Dendritic cell treated with granulocyte-macrophage colony-stimulating factor and Interleukin-4, amounts not matched to agents 40 ng/mL and 50 ng/mL, for 4 days (primary cell): Measurements from ENCODE around the gene NINL.
"Not testable (repeated sequence)": the region's sequence is repeated elsewhere in the genome, so short reads cannot be mapped to it uniquely, and the experiment has no call there.

Source experiments
- H3K27ac Mint-ChIP-seq: one replicate; pipeline ENCODE4 v1.8.0; 2022; ENCODE audit warnings: mild to moderate bottlenecking, mixed read lengths
- H3K27me3 Mint-ChIP-seq: one replicate; pipeline ENCODE4 v1.8.0; 2022; ENCODE audit warnings: mild to moderate bottlenecking, mixed read lengths
- H3K36me3 Mint-ChIP-seq: one replicate; pipeline ENCODE4 v1.8.0; 2022; ENCODE audit warnings: low read depth, mixed read lengths
- H3K4me1 Mint-ChIP-seq: one replicate; pipeline ENCODE4 v1.8.0; 2022; ENCODE audit warnings: low read depth, mixed read lengths
- H3K4me3 Mint-ChIP-seq: one replicate; pipeline ENCODE4 v1.8.0; 2022; ENCODE audit warnings: mild to moderate bottlenecking, moderate library complexity, mixed read lengths
- H3K9me3 Mint-ChIP-seq: one replicate; pipeline ENCODE4 v1.8.0; 2022; ENCODE audit warnings: mixed read lengths
- intact Hi-C: fragments of 100-400 bp; cut with micrococcal nuclease; formaldehyde crosslinking; loops from one replicate; pipeline ENCODE4 v1.15.0; 2022

The NINL gene

DNA sequence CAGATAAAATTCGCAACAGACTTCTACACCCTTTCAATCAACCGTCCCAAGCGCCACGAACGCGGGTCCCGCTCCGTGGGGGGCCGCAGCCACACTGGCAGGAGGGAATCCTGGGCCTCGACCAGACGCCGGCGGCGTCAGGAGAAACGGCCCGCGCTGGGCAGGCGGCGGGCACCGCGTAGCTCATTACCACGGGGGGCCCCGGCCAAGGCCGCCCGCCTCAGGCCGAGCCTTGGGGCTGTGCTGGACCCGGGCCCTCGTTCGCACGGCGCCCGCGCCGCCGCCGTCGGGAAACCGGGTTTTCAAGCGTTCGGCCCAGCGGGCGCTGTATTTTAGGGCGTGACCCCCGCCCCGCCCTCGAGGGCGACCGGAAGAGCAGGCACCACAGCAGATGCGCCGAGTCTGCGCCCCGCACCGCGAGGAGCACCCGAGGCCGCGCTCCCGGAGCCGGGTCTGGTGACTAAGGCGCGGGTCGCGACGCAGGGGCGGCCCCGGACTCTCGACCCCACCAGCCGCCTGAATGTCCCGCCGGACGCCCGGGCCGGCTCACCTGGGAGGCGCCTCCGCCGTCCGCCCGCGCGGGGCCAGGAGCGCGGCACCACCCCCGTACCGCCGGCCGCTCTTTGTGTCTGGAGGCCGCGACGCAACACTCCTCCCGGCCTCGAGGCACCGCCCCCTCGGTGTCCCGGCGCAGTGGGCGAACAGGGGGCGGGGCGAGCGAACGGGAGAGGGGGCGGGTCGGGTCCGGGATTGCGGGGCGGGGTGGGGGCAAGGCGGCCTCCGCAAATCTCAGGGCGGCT is at the start of gene NINL:
Gene NINL, minus strand, starts transcription at position 627 of the 800 bp plus-strand sequence. CDS start 58,944 bp downstream, outside the sequence.
- no peaks in the 10 kb centered on the region for H3K36me3 Mint-ChIP-seq
- H3K27ac Mint-ChIP-seq = no peak within 1 kb of the TSS
- intact Hi-C loops = no loop called here
- peaks cover 8% of the 10 kb centered on the region for H3K4me1 Mint-ChIP-seq
- peaks cover 66% of the 10 kb centered on the region for H3K27me3 Mint-ChIP-seq
- H3K9me3 Mint-ChIP-seq = no peaks in the 10 kb centered on the region
- H3K4me3 Mint-ChIP-seq = peak within 1 kb of the TSS; percentile 30

DNA sequence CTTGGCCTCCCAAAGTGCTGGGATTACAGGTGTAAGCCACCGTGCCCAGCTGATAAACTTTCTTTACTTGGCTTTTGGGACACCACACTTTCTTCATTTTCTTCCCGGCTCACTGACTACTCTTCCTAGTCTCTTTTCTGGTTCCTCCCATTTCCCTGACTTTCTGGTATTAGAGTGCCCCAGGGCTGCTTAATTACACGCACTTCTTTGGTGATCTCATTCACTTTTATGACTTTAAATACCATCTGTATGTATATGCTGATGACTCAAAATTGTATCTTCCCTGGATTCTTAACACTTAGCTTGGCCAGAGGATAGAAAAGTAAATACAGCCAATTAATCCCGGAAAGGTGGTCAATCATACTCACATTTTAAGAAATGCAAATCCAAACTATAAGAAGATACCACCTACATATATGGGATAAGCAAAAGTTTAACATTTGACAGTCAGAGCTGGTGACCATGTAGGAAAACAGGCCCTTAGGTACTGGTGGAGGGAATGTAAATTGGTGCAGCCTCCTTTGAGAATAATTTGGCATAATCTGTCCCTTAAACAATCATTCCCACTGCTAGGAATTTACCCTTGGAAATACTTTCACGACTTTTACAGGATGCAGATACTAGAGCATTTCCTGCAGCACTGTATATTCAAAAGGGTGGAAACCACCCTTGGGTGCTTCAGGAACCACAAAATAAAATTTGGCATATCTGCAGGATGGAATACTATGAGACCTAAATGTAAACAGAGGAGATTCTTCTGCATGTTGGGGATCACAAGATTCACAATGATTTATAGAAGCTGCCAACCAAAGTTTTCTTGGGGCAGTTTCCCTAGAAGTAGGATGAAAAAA is 47.8 kb upstream of the NINL start:
- no peaks in the 10 kb centered on the region for H3K4me1 Mint-ChIP-seq
- peaks cover 32% of the 10 kb centered on the region for H3K9me3 Mint-ChIP-seq
- H3K36me3 Mint-ChIP-seq = no peaks in the 10 kb centered on the region
- no peak overlapping the region for H3K4me3 Mint-ChIP-seq
- no peak overlapping the region for H3K27ac Mint-ChIP-seq
- intact Hi-C loops = no loop called here
- H3K27me3 Mint-ChIP-seq = no peaks in the 10 kb centered on the region

DNA sequence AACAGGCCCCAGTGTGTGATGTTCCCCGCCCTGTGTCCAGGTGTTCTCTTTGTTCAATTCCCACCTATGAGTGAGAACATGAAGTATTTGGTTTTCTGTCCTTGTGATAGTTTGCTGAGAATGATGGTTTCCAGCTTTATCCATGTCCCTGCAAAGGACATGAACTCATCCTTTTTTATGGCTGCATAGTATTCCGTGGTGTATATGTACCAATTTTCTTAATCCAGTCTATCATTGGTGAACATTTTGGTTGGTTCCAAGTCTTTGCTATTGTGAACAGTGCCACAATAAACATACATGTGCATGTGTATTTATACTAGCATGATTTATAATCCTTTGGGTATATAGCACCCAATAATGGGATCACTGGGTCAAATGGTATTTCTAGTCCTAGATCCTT is 45.3 kb upstream of the NINL start:
- H3K4me1 Mint-ChIP-seq, H3K4me3 Mint-ChIP-seq, H3K36me3 Mint-ChIP-seq, H3K27ac Mint-ChIP-seq, H3K27me3 Mint-ChIP-seq, intact Hi-C loops: not testable (repeated sequence)
- H3K9me3 Mint-ChIP-seq = peaks cover 27% of the 10 kb centered on the region

DNA sequence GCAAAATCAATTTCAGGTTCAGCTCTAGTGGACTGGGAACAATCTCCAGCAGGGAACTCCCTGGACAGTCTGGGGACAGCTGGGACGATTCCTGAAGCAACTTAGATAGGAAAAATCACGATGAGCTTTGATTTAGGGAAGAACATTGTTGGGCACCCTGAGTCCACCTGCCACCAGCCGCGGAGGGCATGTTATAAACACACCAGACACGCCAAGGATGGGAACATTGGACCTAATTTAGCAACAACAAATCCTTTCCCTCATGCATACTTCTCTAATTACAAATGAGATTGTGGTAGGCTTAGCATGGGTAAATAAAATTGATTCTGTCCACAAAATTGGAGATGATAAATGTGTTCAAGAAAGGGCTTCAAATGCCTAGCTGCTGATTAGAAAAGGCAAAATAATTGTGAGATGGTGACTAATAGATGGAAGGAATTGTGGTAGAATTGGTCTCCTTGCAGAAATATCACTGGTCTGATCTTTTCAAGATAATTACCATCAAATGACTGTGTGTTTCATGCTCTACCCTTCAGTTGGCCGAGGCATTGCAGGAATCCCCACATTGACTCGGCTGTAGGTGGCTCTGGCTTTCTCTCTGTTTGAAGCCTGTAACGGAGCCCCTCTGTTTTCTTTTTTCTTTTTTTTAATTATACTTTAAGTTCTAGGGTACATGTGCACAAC is 44.6 kb upstream of the NINL start:
- H3K4me3 Mint-ChIP-seq = no peak overlapping the region
- H3K27ac Mint-ChIP-seq = no peak overlapping the region
- H3K27me3 Mint-ChIP-seq = no peaks in the 10 kb centered on the region
- H3K4me1 Mint-ChIP-seq = no peaks in the 10 kb centered on the region
- no peaks in the 10 kb centered on the region for H3K36me3 Mint-ChIP-seq
- intact Hi-C loops = loop anchor here (10.0 kb wide), 1 partner anchor 1985 kb away; no protein-coding TSS in a partner anchor
- H3K9me3 Mint-ChIP-seq = peaks cover 24% of the 10 kb centered on the region

DNA sequence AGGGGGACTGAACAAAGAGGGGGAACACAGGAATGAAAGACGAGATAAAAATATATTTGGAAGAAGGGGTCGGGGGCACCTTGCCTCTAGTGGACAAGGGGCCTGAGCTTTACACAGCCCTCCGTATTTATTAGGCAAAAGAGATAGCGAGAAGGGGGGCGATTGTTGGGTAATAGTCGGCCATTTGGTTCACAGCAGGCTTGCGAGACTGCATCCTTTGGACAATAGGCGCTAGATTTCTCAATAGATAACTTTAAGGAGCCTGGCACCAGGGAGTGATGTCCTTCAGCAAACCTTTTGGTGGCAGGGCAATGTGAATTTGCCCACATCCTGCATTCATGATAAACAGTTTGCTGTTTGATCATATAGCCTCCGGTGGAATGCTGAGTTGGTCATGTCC is 41.4 kb upstream of the NINL start:
- H3K4me3 Mint-ChIP-seq = no peak overlapping the region
- intact Hi-C loops = loop anchor here (10.0 kb wide), 1 partner anchor 1982 kb away; no protein-coding TSS in a partner anchor
- H3K4me1 Mint-ChIP-seq = peaks cover 24% of the 10 kb centered on the region
- H3K27ac Mint-ChIP-seq = no peak overlapping the region
- H3K36me3 Mint-ChIP-seq = peaks cover 19% of the 10 kb centered on the region
- peaks cover 10% of the 10 kb centered on the region for H3K9me3 Mint-ChIP-seq
- no peaks in the 10 kb centered on the region for H3K27me3 Mint-ChIP-seq

DNA sequence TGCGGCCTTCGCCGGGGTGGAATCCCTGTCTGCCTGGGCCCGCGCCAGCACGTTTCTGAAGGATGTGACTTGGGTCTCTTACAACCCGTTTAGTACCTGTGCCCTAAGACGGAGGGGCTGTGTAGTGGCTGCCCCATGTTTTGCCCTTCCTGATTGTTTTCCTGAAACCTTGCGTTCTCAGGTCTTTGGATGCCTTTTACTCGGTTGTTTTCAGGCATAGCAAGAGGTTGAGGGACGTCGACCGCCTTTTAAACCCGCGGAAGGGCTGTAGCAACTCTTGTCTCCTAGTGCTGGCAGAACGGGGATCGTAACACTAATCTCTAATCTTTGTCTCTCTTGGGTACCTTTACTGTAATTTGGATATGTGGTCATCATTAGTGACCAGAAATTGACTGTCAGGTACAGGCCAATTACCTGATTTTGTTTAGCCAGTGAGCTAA is 39.2 kb upstream of the NINL start:
- peak overlapping the region; percentile 92 for H3K27ac Mint-ChIP-seq
- no peaks in the 10 kb centered on the region for H3K27me3 Mint-ChIP-seq
- peaks cover 19% of the 10 kb centered on the region for H3K36me3 Mint-ChIP-seq
- H3K9me3 Mint-ChIP-seq = peaks cover 10% of the 10 kb centered on the region
- peak overlapping the region; percentile 83 for H3K4me3 Mint-ChIP-seq
- peaks cover 36% of the 10 kb centered on the region for H3K4me1 Mint-ChIP-seq
- intact Hi-C loops = loop anchor here (1.0 to 10.0 kb wide), 5 partner anchors 72 to 1980 kb away; partner anchors contain the start of genes APMAP and ZNF337

DNA sequence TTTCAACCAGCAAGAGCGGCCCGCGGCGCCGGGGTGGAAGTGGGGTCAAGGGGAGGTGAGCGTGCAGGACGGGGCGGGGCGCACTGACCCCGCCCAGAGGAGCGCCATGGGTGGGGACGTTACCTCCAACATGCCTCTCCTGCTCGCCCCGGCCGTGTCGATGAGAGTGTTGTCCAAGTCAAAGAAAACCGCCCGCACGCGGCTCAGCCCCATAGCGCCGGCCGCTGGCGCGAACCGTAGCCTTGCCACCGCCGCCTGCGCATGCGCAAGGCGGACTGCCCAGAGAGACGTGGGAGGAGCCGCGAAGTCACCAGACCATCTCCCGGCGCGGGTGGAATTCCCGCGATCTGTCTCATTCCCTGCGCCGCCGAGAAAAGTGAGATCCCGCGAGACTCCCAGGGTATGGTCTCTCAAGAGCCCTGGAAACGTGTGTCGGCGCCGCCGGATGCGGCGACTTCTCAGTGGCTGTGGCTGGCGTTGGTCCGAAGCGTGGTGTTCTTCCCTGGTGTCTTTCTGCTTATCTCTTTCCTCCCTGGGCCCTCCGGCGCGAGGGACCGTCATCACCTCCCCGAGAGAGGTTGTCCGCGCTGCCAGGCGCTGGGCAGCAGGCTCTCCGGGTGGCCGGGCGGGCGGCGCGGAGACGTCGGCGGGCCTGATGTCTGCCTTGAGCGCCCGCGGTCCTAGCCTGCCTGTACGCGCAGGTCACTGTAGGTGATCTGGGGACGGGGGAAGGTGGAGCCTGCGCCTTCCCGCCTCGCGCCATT is 38.6 kb upstream of the NINL start, which contains the start of gene NANP:
Gene NANP, minus strand, starts transcription at position 279 of the 764 bp plus-strand sequence. Its CDS starts 66 bp downstream, at position 213.
- no peaks in the 10 kb centered on the region for H3K27me3 Mint-ChIP-seq
- peaks cover 21% of the 10 kb centered on the region for H3K36me3 Mint-ChIP-seq
- H3K4me1 Mint-ChIP-seq = peaks cover 39% of the 10 kb centered on the region
- intact Hi-C loops = loop anchor here (1.0 to 10.0 kb wide), 5 partner anchors 72 to 1979 kb away; partner anchors contain the start of genes APMAP and ZNF337
- peak within 1 kb of the TSS; percentile 92 for H3K27ac Mint-ChIP-seq
- peaks cover 10% of the 10 kb centered on the region for H3K9me3 Mint-ChIP-seq
- peak within 1 kb of the TSS; percentile 83 for H3K4me3 Mint-ChIP-seq

DNA sequence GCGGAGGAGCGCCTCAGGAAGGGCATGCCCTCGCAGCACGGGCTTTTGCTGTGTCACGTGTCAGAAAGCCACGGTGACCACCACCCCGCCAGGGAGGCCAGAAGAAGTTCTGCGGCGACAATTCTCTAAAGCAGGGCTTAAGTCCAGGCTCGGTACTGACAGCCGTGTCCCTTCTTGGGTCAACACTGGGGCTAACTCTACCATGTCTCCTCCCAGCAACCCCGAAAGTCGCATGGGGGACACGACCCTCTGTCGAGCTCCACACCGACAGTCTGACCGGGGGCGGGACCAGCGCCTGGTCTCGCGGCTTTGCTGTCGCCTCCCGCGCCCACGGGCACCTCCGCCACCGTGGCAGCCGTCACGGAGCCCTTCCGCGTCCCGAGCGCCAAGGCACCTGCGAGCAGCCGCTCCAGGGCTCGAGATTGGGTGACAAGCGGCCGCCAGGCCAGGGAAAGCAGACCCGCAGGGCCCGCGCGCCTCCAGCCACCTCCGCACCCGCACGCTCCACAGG is 37.9 kb upstream of the NINL start:
- Mint-ChIP-seq H3K9me3 (peaks cover 8% of the 10 kb centered on the region), H3K27ac (peak overlapping the region; percentile 92), H3K4me3 (peak overlapping the region; percentile 83), H3K4me1 (peaks cover 40% of the 10 kb centered on the region), H3K36me3 (peaks cover 26% of the 10 kb centered on the region), H3K27me3 (no peaks in the 10 kb centered on the region)
- intact Hi-C loops = loop anchor here (5.0 to 10.0 kb wide), 4 partner anchors 226 to 1978 kb away; partner anchors contain the start of gene APMAP

DNA sequence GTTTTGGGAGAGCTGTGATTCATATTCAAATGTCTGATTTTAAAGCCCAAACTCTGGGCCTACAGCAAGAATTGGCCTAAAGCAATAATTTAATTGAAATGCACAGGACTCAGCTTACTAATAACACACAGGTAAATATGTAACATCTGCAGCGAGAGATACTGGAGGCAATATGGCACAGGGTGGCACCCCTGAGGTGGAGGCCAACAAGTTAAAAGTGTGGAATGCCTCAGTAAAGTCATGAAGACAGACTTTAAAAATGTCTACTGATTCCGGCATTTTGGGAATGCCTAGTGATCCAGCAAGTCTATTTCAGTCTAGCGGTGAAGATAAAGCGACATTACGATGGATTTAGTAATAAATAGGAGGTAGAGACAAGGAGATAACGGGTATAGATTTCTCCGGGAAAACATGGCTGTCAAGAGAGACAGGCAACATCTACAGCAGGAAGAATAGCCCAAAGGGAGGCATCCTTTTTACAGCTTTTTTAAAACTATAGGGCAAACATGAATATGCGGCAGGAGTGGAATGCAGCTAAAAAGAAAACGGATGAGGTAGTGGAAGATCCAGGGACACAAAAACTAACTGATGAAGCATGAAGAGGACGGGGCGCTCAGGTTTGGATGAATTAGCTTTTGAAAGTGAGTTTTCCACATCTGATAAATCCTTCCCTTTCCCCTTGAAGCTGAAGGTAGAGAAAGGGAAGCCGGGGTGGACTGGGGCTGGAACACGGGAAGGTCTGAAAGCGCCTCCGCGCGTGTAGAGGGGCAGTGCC is 37.3 kb upstream of the NINL start:
- H3K4me3 Mint-ChIP-seq = peak overlapping the region; percentile 83
- no peaks in the 10 kb centered on the region for H3K27me3 Mint-ChIP-seq
- H3K36me3 Mint-ChIP-seq = peaks cover 32% of the 10 kb centered on the region
- intact Hi-C loops = loop anchor here (5.0 to 10.0 kb wide), 4 partner anchors 225 to 1978 kb away; partner anchors contain the start of gene APMAP
- H3K27ac Mint-ChIP-seq = peak overlapping the region; percentile 92
- peaks cover 2% of the 10 kb centered on the region for H3K9me3 Mint-ChIP-seq
- peaks cover 46% of the 10 kb centered on the region for H3K4me1 Mint-ChIP-seq

DNA sequence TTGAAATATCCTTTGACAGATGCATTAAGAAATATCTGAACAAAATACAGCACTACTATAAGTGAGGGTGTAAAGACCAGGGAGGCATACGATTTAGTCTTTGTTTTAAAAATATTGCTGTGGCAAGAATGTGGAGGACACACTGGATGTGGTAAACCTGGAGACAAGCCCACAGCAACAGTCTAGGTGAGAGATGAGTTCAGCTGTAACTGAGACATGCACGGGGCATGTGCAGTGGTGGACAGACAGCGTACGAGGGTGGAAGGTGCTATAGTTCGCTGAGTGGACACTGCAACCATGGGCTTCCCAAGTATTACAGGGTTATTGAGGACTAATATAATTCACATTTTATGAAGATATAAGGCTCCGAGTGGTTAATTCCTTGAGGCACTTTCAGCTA is 36.7 kb upstream of the NINL start:
- Mint-ChIP-seq H3K27me3 (no peaks in the 10 kb centered on the region), H3K9me3 (no peaks in the 10 kb centered on the region), H3K4me3 (peak overlapping the region; percentile 83), H3K4me1 (peaks cover 46% of the 10 kb centered on the region), H3K36me3 (peaks cover 35% of the 10 kb centered on the region), H3K27ac (no peak overlapping the region)
- intact Hi-C loops = loop anchor here (5.0 to 10.0 kb wide), 4 partner anchors 225 to 1977 kb away; partner anchors contain the start of gene APMAP

DNA sequence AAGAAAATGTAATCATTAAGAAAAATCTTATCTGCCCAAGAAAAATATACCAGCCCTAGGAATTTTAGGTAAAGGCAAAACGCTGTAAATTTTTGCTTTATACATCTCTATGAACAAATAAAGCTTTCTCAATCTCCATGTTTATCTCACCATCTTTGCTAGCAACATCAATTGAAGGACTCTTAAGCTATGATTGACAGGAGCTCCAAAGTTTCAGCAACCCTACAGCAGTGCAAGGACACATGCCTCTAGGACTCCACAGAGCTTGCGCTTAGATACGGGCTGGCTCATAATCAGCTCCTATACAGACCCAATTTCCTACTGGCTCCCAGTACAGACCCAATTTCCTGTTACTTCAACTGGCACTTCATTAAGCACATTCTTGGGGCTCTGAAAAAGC is 34.2 kb upstream of the NINL start:
- no peaks in the 10 kb centered on the region for H3K9me3 Mint-ChIP-seq
- intact Hi-C loops = no loop called here

DNA sequence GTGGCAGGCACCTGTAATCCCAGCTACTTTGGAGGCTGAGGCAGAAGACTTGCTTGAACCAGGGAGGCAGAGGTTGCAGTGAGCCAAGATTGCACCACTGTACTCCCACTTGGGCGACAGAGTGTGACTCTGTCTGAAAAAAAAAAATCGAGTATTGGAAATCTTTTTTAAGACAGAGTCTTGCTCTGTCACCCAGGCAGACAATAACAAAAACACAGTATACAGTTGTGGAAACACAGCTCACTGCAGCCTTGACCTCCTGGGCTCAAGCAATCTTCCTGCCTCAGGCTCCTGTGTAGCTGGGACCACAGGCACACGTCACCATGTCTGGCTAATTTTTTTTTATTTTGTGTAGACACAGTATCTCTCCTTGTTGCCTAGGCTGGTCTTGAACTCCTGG is 23.4 kb upstream of the NINL start:
- Mint-ChIP-seq H3K9me3 (no peaks in the 10 kb centered on the region), H3K4me3 (no peak overlapping the region), H3K4me1 (no peaks in the 10 kb centered on the region), H3K27ac (no peak overlapping the region), H3K27me3 (no peaks in the 10 kb centered on the region), H3K36me3 (peaks cover 27% of the 10 kb centered on the region)
- intact Hi-C loops = no loop called here

More for the DNA sequence above, 34.2 kb upstream of the NINL start:
- no peaks in the 10 kb centered on the region for H3K27me3 Mint-ChIP-seq
- H3K4me3 Mint-ChIP-seq = no peak overlapping the region
- H3K36me3 Mint-ChIP-seq = peaks cover 54% of the 10 kb centered on the region
- H3K4me1 Mint-ChIP-seq = peaks cover 45% of the 10 kb centered on the region
- H3K27ac Mint-ChIP-seq = no peak overlapping the region
